ENCODE results near the gene PLXNB1. TPM values are rescaled to one million over a fixed set of nuclear protein-coding genes. Genes with fewer than 3 reads are reported as not detected.

The PLXNB1 gene
- total RNA-seq, 2 donors from 2014 or later, result 69.4 to 73.0 TPM

DNA sequence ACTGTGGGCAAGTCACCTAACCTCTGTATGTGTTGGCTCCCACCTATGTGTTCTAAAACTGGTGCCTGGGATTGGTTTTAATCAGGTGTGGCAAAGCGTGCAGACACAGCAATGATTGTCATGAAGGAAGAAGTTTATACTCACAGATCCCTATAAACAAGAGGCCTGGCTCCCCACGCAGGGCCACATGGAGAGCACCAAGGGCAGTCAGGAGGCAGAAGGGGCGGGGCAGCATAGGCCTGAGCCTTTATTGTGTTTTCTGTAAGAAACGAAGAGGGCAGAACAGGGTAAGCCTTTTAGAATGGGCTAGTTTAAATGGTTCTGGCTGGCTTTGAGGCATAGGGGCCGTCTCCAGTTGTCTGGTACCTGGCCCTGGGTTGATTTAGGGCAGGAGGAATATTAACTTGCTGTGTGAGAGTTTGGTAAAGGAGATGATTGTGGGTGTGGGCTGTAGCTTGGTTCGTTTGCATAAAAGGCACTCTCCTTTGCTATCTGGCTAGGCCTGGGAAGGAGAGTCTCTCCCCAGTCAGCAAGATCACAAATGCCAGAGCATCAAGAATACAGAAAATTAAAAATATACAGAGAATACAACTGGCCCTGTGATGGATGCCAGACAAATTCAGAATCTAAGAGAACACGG, 60.1 kb downstream of the PLXNB1 start:
- no peaks in the 10 kb centered on the region for H3K36me3 ChIP-seq
- H3K4me3 ChIP-seq, result no peak overlapping the region
- H3K27me3 ChIP-seq, result no peaks in the 10 kb centered on the region
- DNase-seq (ENCODE audit: low spot score), result no peak
- TF ChIP-seq, protein P1, sequence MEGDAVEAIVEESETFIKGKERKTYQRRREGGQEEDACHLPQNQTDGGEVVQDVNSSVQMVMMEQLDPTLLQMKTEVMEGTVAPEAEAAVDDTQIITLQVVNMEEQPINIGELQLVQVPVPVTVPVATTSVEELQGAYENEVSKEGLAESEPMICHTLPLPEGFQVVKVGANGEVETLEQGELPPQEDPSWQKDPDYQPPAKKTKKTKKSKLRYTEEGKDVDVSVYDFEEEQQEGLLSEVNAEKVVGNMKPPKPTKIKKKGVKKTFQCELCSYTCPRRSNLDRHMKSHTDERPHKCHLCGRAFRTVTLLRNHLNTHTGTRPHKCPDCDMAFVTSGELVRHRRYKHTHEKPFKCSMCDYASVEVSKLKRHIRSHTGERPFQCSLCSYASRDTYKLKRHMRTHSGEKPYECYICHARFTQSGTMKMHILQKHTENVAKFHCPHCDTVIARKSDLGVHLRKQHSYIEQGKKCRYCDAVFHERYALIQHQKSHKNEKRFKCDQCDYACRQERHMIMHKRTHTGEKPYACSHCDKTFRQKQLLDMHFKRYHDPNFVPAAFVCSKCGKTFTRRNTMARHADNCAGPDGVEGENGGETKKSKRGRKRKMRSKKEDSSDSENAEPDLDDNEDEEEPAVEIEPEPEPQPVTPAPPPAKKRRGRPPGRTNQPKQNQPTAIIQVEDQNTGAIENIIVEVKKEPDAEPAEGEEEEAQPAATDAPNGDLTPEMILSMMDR (IDR thresholded peaks at IDR 0.05), result no peak
- peaks cover 0 to 6% of the 10 kb centered on the region in 2 donors for H3K4me1 ChIP-seq
- no peaks in the 10 kb centered on the region for H3K9me3 ChIP-seq
- no peak overlapping the region for H3K27ac ChIP-seq

DNA sequence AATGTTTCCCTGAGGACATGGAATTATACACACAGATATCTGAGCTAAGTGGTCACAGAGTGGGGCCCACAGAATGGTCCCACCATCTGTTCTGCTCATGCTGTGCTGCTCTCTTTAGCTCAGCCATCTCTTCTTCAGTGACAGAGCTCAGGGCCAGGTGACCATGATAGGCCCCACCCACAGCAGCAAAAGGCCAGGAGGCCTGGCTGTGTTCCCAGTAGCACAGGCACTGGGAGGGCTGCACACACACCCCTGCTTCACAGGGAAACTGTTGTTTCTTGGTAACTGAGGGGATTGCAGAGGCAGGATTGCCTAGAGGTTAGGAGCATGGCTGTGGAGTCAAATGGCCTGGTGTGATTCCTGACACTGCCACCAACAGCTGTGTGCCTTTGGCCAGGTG, 62.7 kb downstream of the PLXNB1 start:
- Histone ChIP-seq H3K9me3 (peaks cover 0 to 2% of the 10 kb centered on the region in 2 donors), H3K27me3 (no peaks in the 10 kb centered on the region), H3K4me3 (no peak overlapping the region), H3K4me1 (no peaks in the 10 kb centered on the region), H3K27ac (no peak overlapping the region), H3K36me3 (no peaks in the 10 kb centered on the region)
- DNase-seq (ENCODE audit: low spot score), result no peak
- TF ChIP-seq, protein P1 (IDR thresholded peaks at IDR 0.05), result no peak

GRCh38 chr3:48364840-48365239, 65.0 kb downstream of the PLXNB1 start:
- no peak overlapping the region for H3K4me3 ChIP-seq
- no peaks in the 10 kb centered on the region for H3K4me1 ChIP-seq
- H3K9me3 ChIP-seq, result peaks cover 0 to 7% of the 10 kb centered on the region in 2 donors
- no peak for DNase-seq (ENCODE audit: low spot score)
- TF ChIP-seq, protein P1 (IDR thresholded peaks at IDR 0.05), result no peak
- no peaks in the 10 kb centered on the region for H3K27me3 ChIP-seq
- H3K27ac ChIP-seq, result no peak overlapping the region
- H3K36me3 ChIP-seq, result no peaks in the 10 kb centered on the region

GRCh38 chr3:48361928-48362327, 68.0 kb downstream of the PLXNB1 start:
- Histone ChIP-seq H3K4me1 (no peaks in the 10 kb centered on the region), H3K4me3 (no peak overlapping the region), H3K27me3 (no peaks in the 10 kb centered on the region), H3K27ac (no peak overlapping the region), H3K9me3 (peaks cover 0 to 7% of the 10 kb centered on the region in 2 donors), H3K36me3 (no peaks in the 10 kb centered on the region)
- DNase-seq (ENCODE audit: low spot score), result no peak
- TF ChIP-seq, protein P1 (IDR thresholded peaks at IDR 0.05), result no peak

GRCh38 chr3:48356419-48356818, 73.5 kb downstream of the PLXNB1 start:
- Histone ChIP-seq H3K4me1 (no peaks in the 10 kb centered on the region), H3K27ac (no peak overlapping the region), H3K9me3 (no peaks in the 10 kb centered on the region), H3K27me3 (no peaks in the 10 kb centered on the region), H3K36me3 (no peaks in the 10 kb centered on the region), H3K4me3 (no peak overlapping the region)
- DNase-seq (ENCODE audit: low spot score), result no peak
- TF ChIP-seq, protein P1 (IDR thresholded peaks at IDR 0.05), result no peak

DNA sequence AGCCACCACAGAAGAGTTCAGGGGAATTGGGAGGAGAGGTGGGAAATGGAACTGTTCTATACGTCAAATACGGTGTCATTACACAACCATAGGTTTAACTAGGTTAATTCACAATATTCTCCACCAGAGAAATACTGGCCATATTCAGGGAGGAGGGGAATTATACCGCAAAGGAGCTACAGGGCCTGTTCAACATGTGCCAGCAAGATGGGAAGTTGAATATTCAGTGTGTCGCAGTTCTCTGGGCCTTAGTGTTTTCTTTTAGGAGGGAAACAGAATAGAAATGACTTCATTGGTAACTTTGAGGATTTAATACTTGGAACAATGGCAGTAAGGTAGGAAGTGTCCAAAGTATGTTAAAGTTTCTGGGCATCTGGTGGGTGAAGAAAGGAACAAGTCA, 75.9 kb downstream of the PLXNB1 start:
- H3K4me3 ChIP-seq, result no peak overlapping the region
- H3K9me3 ChIP-seq, result no peaks in the 10 kb centered on the region
- TF ChIP-seq, protein P1 (IDR thresholded peaks at IDR 0.05), result no peak
- H3K27ac ChIP-seq, result no peak overlapping the region
- no peaks in the 10 kb centered on the region for H3K4me1 ChIP-seq
- DNase-seq (ENCODE audit: low spot score), result no peak
- no peaks in the 10 kb centered on the region for H3K27me3 ChIP-seq
- no peaks in the 10 kb centered on the region for H3K36me3 ChIP-seq

Data from right atrium auricular region (tissue), 2 donors.